IPS DF 19.7 (cell line): ENCODE data around the gene SPATA3.
"Not testable (repeated sequence)": the region's sequence is repeated elsewhere in the genome, so short reads cannot be mapped to it uniquely, and the experiment has no call there.

Source experiments
- DNase-seq: peaks from one replicate; pipeline ENCODE4 v3.0.0-alpha.2; 2013; ENCODE audit warnings: low read depth, low spot score

Gene SPATA3

DNA sequence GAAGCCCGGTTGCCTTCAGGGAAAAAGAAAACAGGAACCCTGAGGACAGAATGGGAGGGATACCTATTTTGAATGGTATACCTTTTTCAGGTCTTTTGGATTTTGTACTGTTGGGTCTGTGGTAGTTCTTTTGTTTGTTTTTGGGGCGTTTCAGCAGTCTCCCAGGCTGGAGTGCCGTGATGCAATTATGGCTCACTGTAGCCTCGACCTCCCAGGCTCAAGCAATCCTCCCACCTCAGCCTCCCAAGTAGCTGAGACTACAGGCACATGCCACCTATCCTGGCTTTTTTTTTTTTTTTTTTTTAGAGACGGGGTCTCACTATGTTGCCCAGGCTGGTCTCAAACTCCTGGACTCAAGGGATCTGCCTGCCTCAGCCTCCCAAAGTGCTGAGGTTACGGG lies 27.6 kb upstream of the SPATA3 start:
- not testable (repeated sequence) for DNase-seq

GRCh38 chr2:230968921-230969658 lies 26.8 kb upstream of the SPATA3 start:
- no peak for DNase-seq

DNA sequence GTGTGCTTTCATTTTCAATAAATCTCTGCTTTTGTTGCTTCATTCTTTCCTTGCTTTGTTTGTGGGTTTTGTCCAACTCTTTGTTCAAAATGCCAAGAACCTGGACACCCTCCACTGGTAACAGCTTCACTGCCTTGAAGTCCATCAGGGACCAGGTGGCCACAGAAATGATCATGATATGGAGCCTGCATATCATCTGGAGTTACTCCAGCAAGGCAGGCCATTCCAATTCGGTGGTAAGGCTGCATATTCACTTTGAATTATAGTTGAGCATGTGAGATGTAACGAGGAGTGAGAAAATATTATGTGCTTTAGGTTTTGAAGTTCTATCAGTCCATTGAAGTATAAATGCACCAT lies 26.3 kb upstream of the SPATA3 start:
- no peak for DNase-seq

DNA sequence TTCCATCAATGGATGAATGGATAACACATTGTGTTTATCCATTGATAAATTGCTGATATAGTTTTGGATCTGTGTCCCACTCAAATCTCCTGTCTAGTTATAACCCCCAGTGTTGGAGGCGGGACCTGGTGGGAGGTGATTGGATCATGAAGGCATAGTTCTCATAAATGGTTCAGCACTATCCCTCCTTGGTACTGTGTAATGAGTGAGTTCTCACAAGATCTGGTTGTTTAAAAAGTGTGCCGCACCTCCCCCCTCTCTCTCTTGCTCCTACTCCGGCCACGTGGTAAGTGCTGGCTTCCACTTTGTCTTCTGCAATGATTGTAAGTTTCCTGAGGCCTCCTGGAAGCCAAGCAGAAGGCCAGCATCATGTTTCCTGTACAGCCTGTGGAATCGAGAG lies 23.9 kb upstream of the SPATA3 start:
- DNase-seq = no peak

DNA sequence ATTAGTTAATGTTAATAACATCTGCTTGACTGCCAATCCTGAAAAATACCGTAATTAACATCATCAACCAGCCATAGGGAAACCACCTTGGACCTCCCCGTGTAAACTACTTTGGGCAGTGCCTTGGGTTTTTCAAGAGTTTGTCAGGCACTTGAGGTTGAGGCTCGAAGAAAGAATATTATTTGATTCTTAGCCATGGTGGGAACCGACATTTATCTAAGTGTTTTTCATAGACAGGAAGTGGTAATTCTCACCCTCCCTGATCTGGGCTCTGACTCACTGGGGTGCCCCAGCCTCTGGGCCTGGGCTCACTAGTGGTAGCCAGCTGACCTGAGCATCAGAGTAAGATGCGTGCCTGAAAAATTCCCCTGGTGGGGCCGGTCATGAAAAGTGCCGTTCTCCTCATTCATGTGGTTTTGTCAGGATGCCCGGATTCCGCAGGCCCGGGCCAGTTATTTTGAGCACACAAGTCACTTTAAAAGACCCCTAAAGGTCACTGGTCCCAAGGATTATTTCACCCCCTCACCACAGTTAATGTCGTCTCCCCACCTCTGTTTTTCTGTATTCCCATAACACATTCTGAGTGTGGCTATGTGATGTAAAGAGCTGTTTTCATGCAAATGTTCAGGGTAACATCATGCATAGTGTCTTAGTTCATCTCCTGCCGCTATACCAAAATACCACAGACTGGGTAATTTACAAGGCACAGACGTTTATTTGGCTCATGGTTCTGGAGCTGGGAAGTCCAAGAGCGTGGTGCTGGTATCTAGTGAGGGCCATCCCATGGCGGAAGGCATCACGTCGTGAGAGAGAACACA lies 21.6 kb upstream of the SPATA3 start:
- DNase-seq = no peak

DNA sequence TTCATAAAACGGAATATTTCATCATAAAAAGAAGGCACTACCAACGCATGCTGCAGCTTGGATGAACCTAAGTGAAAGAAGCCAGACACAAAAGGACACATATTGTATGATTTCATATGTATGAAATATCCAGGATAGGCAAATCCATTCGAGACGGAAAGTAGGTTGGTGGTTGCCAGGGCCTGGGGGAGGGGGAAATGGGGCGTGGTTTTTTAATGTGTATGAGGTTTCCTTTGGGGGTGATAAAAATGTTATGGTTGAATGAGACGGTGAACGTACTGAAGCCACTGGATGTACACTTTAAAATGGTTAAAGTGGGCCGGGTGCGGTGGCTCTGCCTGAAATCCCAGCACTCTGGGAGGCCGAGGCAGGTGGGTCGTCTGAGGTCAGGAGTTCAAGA lies 20.0 kb upstream of the SPATA3 start:
- no peak for DNase-seq

DNA sequence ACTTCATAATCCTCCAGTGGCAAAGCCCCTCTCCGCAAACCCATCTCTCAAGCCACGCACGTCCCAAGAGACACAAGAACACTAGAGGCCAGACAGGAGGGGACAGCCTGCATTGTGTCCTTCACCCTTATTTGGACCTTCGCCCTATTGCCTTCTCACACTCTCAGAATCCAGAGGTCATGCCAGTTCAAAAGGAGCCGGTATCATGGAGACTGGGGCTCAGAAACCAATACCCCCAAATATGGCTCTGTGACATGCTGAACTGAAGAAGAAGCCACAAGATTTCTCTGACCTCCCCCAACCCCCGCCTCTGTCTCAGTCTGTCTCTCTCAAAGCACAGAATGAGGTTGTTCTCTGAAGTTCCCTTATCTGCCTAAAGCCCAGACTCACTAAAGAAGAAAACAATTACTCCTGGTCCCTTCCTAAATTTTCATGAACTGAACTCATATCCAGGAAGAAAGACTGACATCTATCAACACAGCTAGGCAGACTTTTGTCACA lies 19.2 kb upstream of the SPATA3 start:
- DNase-seq = no peak

DNA sequence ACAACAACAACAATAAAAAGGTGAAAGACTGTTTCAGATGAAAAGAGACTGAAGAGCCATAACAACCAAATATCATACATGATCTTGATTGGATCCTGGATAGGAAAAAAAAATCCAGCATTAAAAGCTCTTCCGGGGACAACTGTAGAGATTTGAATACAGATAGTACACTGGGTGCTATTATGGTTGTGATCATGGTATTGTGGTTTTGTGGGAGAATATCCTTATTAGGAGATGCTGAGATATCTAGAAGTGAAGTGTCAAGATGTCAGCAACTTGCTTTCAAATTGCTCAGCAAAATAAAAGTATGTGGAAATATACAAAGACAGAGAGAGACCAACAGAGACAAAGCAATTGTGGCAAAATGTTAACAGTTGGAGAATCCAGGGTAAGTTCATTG lies 15.5 kb upstream of the SPATA3 start:
- no peak for DNase-seq

DNA sequence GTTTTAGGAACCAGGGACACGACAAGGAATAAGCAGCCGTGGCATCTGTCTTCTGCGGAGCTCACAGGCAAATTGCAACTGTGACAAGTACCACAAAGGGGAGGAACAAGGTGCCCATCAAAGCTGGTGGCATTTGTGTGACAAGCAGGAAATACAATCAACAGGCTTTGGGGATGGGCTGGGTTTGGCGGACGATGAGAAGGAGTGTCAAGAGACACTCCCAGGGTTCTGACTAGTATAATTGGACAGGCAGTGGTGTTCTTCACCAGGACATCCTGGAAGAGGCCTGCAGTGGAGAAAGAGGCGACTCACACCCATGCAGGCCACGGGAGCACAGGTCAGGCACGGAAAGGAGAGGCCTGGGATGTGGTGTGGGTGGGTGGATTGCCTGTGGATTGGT lies 14.2 kb upstream of the SPATA3 start:
- DNase-seq = no peak

GRCh38 chr2:230982126-230982525 lies 13.8 kb upstream of the SPATA3 start:
- DNase-seq = no peak

- DNase-seq = no peak
Observed at GRCh38 chr2:230982528-230982927, 13.4 kb upstream of the SPATA3 start.

DNA sequence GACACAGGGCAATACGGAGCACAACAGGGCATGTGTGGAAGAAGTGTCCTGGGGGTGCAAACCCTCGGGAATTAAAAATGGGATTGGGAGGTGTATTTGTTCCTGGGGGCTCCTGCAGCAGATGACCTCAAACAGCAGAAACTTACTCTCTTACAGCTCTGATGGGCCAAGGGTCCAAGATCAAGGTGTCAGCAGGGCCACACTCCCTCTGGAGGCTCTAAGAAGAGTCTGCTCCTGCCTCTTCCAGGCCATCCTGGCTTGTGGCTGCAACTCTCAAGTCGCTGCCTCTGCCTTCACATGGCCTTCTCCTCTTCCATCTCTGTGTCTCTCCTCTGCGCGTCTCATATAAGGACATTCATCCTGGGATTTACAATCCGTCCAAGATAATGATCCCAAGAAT lies 12.4 kb upstream of the SPATA3 start:
- no peak for DNase-seq

GRCh38 chr2:230984393-230985220 lies 11.3 kb upstream of the SPATA3 start:
- no peak for DNase-seq

DNA sequence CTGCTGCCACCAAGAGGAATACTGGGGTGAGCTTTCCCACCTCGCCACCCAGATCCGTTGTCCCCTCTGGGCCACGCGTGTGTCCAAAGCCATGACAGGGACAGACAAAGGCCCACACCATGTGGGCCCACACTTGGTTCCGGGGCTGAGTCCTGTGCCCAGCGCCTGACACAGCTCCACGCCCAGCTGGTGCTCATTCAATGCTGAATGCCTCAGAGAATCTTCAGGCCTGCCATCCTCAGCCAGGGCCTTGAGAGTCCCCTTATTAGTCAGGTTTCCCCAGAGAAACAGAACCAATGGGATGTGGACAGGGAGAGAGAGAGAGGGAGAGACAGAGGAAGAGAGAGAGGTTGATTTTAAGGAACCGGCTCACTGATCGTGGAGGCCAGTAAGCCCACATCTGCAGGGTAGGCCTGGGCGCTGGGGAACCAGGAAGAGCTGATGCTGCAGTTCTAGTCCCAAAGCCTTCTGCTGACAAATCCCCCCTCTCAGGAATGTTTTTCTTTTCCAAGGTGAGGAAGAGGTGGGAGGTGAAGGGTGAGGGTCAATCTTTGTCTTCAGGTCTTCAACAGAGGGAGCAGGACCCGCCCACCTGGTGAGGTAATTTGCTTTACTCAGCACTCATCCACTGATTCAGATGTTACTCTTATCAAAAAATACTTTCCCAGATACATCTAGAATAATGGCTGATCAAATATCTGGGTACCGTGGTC lies 10.2 kb upstream of the SPATA3 start:
- DNase-seq = no peak

- DNase-seq = no peak
Observed at GRCh38 chr2:230986520-230987136, 9.3 kb upstream of the SPATA3 start.

- DNase-seq = peak; percentile 28
Observed at GRCh38 chr2:230987137-230988020, 8.5 kb upstream of the SPATA3 start.

DNA sequence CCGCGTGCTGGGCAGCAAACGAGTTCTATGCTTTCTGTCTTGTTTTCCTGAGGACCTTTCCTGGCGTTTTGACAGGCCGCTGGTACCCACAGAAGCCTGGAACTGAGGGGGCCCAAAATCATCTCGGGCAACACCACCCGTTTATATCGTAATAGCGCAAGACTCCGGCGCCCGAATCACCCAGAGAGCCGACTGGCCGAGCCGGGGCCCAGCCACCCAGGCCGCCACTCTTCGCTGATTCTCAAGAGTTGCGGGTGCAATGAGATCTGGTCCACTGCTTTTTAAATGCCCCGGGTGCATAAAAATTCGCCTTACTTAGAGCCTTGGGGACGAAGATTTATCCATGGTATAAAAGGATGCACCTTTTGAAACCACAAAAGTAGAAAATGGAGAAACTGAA lies 6.2 kb upstream of the SPATA3 start:
- DNase-seq = no peak

DNA sequence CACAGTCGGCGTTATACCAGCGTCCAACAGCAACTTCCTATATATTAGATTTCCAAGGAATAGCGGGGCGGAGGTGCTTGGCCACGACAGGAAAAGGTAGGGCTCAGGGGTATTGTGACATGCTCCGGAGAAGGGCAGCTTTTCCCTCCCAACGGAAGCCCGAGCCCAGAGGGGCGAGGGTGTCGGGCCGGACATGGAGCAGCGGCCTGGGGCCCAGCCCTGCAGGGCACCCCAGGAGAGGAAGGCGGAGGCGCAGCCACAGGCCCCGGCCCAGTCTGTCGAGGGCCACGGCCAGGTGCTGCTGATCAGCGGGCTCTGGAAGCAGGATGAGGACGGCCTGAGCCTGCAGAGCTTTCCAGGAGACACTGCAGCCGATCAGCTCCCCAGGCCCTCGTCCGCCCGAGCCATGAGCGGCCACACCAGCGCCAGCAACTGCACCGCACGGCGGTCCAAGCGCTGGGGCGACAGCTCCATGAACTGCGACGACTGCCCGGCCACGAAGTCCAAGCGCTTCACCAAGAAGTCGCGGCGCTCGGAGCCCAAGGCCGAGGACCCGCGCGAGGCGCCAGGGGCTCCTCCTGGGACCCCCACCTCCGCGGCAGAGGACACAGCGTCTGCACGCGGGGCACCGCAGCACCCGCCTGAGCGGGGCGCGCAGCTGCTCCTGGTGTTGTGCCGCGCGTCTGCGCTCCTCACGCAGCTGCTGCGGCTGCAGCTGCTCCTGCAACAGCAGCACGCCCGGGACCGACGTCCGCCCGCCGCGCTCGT lies 5.6 kb upstream of the SPATA3 start:
- no peak for DNase-seq

GRCh38 chr2:230990899-230991150 lies 5.1 kb upstream of the SPATA3 start:
- DNase-seq = no peak

- no peak for DNase-seq
Observed at GRCh38 chr2:230991598-230991997, 4.3 kb upstream of the SPATA3 start.
